ENCODE data around the gene ALKBH3. TPM values are rescaled to one million over a fixed set of nuclear protein-coding genes. Genes with fewer than 3 reads are reported as not detected.

The ALKBH3 gene
- 19.8 and 22.0 TPM in 2 replicates for total RNA-seq
- long read RNA-seq, transcript ALKBH3-201 (10 exons, 1,474 nt), result major isoform, 22 of 49 reads
- long read RNA-seq, partial matches to known transcripts, result 0 of 49 reads
- long read RNA-seq, other reads (novel, unspliced or antisense), result 27 of 49 reads

DNA sequence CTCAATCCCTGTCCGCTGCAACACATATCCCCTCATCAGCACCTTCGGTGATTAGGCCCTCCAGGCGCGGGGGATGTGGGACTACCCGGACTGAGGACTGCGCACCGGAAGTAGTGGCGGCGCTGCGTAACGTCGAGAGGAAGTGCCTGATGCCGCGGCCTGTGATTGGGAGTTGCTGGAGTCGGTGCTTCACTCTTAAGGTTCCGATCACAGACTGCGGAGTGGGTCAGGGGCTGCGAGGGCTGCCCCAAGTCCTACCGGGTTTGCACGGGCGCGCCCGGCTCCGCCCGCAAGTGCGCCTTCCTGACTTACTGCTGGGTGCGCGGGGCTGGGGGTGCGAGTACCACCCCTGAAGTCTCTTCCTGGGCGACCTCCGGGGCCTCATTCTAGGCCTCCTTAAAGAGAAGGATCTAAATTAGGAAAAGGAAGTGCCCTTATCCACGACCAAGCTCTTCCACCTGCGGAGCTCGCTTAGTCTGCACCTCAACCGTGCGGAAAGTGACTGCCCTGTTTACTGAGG is at the start of gene ALKBH3:
Gene ALKBH3 (plus strand): TSS at position 192 of the 520 bp plus-strand sequence. CDS start 1,822 bp downstream, outside the sequence.
- H3K4me1 Mint-ChIP-seq (ENCODE audit: low read depth), result peaks cover 14% of the 10 kb centered on the region
- H3K36me3 Mint-ChIP-seq (ENCODE audit: insufficient read depth), result peaks cover 5% of the 10 kb centered on the region
- peak within 1 kb of the TSS; percentile 87 for H3K27ac Mint-ChIP-seq
- no peak for TF ChIP-seq CTCF (IDR thresholded peaks at IDR 0.05; ENCODE audit: unreplicated experiment)
- peaks cover 4% of the 10 kb centered on the region for H3K9me3 Mint-ChIP-seq (ENCODE audit: low read depth)
- H3K27me3 Mint-ChIP-seq, result peaks cover 41% of the 10 kb centered on the region
- DNase-seq (ENCODE audit: low spot score, unreplicated experiment), result peak; percentile 81
- peak within 1 kb of the TSS; percentile 93 for H3K4me3 Mint-ChIP-seq (ENCODE audit: low read depth)

DNA sequence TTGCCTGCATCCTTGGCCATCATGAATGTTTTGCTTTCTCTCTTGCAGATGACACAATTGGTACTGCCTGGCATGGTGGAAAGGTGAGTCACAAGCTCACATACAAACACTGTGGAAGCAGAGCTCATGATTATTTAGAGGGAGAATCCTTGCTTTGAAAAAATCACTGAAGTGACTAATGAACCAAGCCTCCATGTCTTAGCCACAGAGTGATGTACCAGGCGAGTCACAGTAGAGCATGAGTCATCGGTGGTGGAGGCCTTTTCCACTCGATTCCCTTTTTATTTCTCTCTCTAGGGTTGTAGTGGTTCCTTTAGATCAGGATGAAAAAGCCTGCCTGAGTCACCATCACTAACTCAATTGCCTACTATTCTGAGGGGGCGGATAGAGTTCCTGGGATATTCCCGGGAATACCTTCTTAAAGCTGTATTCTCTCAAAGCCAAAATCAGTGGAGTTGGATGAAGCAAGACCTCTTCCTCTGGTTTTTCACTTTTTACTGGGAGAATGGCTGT is 49.6 kb upstream of the ALKBH3 start:
- Mint-ChIP-seq H3K27ac (no peak overlapping the region), H3K9me3 (ENCODE audit: low read depth) (no peaks in the 10 kb centered on the region), H3K27me3 (no peaks in the 10 kb centered on the region), H3K36me3 (ENCODE audit: insufficient read depth) (peaks cover 2% of the 10 kb centered on the region), H3K4me1 (ENCODE audit: low read depth) (peaks cover 8% of the 10 kb centered on the region), H3K4me3 (ENCODE audit: low read depth) (no peak overlapping the region)
- no peak for DNase-seq (ENCODE audit: low spot score, unreplicated experiment)
- no peak for TF ChIP-seq CTCF (IDR thresholded peaks at IDR 0.05; ENCODE audit: unreplicated experiment)

- H3K4me3 Mint-ChIP-seq (ENCODE audit: low read depth), result no peak overlapping the region
- no peaks in the 10 kb centered on the region for H3K27me3 Mint-ChIP-seq
- peaks cover 8% of the 10 kb centered on the region for H3K4me1 Mint-ChIP-seq (ENCODE audit: low read depth)
- H3K9me3 Mint-ChIP-seq (ENCODE audit: low read depth), result no peaks in the 10 kb centered on the region
- no peak for TF ChIP-seq CTCF (IDR thresholded peaks at IDR 0.05; ENCODE audit: unreplicated experiment)
- DNase-seq (ENCODE audit: low spot score, unreplicated experiment), result no peak
- H3K27ac Mint-ChIP-seq, result no peak overlapping the region
- peaks cover 2% of the 10 kb centered on the region for H3K36me3 Mint-ChIP-seq (ENCODE audit: insufficient read depth)
These were observed 48.1 kb upstream of the ALKBH3 start for GRCh38 chr11:43832536-43832935.

DNA sequence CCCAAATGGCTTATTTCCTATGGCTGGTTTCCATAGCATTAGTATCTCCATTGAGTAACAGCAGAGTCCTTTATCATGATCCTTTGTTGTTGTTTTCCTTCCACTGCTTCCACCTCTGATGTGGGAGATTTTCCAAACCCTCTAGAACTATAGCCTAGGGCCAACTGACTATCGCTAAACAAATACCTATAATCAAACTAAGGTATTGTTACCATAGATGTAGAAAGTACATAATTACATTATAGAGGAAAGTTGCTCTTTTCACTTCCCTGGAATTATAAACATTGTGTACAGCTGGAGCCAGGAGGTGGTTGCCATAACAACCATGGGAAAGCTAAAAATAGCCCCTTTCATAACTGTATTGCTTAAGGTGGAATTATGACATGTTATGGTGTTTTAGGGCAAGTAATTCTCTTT is 47.0 kb upstream of the ALKBH3 start:
- Mint-ChIP-seq H3K4me1 (ENCODE audit: low read depth) (peaks cover 8% of the 10 kb centered on the region), H3K27ac (no peak overlapping the region)
- no peak for TF ChIP-seq CTCF (IDR thresholded peaks at IDR 0.05; ENCODE audit: unreplicated experiment)

GRCh38 chr11:43834286-43834685 is 46.3 kb upstream of the ALKBH3 start:
- Mint-ChIP-seq H3K4me1 (ENCODE audit: low read depth) (peaks cover 8% of the 10 kb centered on the region), H3K36me3 (ENCODE audit: insufficient read depth) (peaks cover 4% of the 10 kb centered on the region), H3K4me3 (ENCODE audit: low read depth) (no peak overlapping the region), H3K27ac (no peak overlapping the region), H3K9me3 (ENCODE audit: low read depth) (no peaks in the 10 kb centered on the region), H3K27me3 (no peaks in the 10 kb centered on the region)
- DNase-seq (ENCODE audit: low spot score, unreplicated experiment), result no peak
- TF ChIP-seq CTCF (IDR thresholded peaks at IDR 0.05; ENCODE audit: unreplicated experiment), result no peak

More for the DNA sequence above, 47.0 kb upstream of the ALKBH3 start:
- Mint-ChIP-seq H3K36me3 (ENCODE audit: insufficient read depth) (peaks cover 2% of the 10 kb centered on the region), H3K9me3 (ENCODE audit: low read depth) (no peaks in the 10 kb centered on the region), H3K27me3 (no peaks in the 10 kb centered on the region), H3K4me3 (ENCODE audit: low read depth) (no peak overlapping the region)
- DNase-seq (ENCODE audit: low spot score, unreplicated experiment), result no peak
